EL (cell line): Measurements from ENCODE around the gene TREX2.

Source experiments
- DNase-seq: peaks from one replicate; pipeline ENCODE4 v3.0.0-alpha.2; 2016

TREX2 gene

GRCh38 chrX:153475271-153475670 lies 29.4 kb upstream of the TREX2 start:
- DNase-seq: no peak

- peak; percentile 65 for DNase-seq
Measured at GRCh38 chrX:153474718-153475117, 28.9 kb upstream of the TREX2 start.

DNA sequence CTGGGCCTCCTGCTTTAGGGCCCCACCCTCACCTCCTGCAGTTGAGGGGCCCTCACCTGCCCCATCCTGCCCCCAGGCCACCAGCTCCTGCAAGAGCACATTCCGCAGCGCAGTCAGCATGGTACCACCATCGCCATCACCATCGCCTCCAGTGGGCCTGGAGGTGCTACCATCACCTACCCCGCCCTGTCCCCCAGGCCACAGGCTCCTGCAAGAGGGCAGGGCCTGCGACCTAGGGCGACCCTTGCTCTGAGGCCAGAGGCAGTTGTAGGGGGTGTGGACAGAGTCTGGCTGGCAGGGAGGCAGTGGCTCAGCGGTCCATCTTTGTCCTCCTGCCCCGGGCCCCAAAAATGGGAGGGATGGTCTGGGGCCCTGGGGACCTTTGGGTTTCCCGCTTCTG lies 28.4 kb upstream of the TREX2 start:
- DNase-seq: no peak

- DNase-seq: no peak
Measured at GRCh38 chrX:153473126-153473525, 27.3 kb upstream of the TREX2 start.

- DNase-seq: no peak
Measured at GRCh38 chrX:153471663-153472280, 25.9 kb upstream of the TREX2 start.

GRCh38 chrX:153470411-153471363 lies 24.8 kb upstream of the TREX2 start, which contains the start of gene HAUS7:
HAUS7 (minus strand) TSS chrX:153470576; CDS start chrX:153470557, 19 bp downstream.
- peak; percentile 87 for DNase-seq

DNA sequence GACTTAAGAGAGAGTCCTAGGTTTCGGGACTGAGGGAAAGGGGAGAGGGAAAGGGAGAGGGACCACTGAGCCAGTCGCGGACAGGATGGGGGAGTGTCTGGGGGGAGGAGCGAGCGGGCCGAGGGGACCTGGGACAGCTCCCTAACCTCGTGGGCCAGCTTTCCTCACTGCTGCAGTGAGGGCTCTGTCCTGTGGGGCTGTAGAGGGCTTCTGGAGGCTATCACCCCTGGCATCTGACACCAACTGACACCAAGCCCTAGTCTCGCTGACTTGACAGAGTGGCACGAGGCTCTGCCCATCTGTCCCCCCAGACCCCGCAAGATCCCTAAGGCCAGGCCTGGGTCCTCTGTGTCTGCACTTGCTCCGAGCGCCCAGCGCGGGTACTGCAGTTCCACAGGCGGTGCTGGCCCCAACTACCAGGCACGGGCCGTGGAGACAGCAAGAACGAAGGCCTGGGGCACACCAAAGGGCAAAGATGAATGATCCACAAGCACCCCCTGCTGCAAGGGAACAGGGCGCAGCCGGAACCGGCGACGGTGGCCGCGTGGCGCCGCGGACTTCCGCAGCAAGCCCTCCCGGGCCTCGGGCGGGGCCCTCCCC lies 24.1 kb upstream of the TREX2 start:
- peak; percentile 31 for DNase-seq

GRCh38 chrX:153468008-153468580 lies 22.2 kb upstream of the TREX2 start:
- no peak for DNase-seq

- no peak for DNase-seq
Measured at GRCh38 chrX:153465691-153466380, 20.0 kb upstream of the TREX2 start.

- no peak for DNase-seq
Measured at GRCh38 chrX:153464116-153464515, 18.3 kb upstream of the TREX2 start.

GRCh38 chrX:153463556-153463955 lies 17.7 kb upstream of the TREX2 start:
- no peak for DNase-seq

DNA sequence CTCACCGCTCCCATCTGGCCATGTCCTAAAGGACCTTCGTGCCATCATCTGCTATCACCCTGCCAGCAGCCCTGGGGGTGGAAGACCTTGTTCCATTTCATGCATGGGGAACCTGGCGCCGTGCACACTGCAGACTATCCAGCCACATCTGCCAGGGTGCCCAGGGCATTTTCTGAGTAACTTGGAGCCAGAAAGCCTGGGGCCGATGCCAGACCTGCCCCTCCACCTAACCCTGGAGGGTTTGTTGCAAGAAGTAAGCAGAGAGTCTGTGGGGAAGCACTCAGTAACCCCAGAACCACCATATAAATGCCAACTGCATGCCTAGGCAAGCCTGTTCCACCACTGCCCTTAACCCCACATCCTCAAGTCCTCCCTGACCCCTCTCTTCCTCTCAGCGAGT lies 17.2 kb upstream of the TREX2 start:
- DNase-seq: no peak

- DNase-seq: no peak
Measured at GRCh38 chrX:153462291-153462690, 16.4 kb upstream of the TREX2 start.

DNA sequence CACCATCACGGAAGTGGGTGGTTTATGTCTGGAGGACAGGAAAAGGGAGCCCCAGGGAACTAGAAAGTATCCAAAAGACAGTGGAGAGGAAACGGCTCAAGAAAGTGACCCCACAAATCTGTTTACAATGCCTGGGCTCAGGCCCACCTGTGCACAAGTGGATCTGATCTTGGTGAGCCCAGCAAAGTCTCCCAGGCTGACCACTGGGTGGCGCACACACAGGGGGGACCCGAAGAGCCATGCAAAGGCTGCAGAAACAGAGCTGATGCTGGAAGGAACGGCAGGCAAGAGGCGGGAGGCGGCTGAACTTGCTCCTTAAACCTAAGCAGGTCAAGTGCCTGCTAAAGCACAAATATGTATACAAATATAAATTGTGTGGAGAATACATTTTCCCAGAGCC lies 15.0 kb upstream of the TREX2 start:
- peak; percentile 43 for DNase-seq

DNA sequence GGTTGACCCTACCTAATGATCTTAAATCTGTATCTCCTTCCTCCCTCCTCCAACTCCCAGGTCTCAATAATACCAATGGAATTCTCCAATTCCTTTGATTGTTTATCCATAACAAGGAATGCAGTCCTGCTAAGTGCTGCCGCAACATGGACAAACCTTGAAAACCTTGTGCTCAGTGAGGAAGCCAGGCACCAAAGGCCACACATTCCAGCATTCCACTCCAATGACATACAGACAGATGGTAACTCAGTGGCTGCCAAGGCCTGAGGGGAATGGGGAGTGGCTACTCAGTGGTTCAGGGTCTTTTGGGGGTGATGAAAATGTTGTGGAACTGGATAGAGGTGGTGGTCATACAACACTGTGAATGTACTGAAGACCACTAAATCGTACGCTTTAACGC lies 14.1 kb upstream of the TREX2 start:
- peak; percentile 83 for DNase-seq

DNA sequence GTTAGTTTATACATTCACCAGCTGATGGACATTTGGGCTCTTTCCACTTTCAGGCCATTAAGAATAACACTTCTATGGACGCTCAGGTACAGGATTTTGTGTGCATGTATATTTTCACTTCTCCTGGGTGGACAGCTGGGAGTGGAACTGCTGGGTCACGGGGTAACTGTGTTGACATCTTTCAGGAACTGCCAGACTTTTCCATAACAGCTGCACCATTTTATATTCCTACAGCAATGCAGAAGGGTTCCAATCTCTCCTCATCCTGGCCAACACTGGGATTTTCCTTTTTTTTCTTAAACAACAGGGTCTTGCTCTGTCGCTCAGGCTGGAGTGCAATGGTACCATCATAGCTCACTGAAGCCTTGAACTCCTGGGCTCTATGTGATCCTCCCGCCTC lies 12.6 kb upstream of the TREX2 start:
- DNase-seq: no peak

DNA sequence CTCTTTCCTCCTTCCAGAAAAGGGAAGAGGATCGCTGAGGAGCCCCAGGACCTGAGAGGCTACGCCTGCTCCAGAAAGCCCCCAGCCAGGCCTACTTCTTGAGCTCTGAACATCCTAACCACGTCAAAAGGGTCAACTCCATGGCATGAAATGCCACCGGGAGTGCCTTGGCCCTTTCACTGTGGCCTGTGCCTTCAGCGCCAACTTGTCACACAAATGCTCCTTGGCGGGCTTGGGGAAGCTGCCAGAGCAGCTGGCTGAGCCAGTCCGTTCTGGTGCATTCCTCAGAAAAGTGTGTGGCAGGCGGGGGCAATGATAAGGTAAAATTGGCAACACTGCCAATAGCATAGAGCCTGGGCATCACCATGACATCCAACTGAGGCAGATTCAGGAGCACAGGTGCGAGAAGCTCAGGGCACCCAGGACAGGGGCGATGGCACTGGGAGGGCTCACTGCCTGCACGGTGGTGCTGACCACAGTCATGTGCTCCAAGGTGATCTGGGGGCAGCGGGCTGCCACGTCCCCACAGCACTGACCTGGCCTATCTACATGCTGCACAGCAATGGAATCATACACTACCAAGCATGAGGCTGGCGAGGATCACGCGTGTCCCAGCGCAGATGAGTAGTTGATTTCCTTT lies 12.1 kb upstream of the TREX2 start:
- DNase-seq: no peak

DNA sequence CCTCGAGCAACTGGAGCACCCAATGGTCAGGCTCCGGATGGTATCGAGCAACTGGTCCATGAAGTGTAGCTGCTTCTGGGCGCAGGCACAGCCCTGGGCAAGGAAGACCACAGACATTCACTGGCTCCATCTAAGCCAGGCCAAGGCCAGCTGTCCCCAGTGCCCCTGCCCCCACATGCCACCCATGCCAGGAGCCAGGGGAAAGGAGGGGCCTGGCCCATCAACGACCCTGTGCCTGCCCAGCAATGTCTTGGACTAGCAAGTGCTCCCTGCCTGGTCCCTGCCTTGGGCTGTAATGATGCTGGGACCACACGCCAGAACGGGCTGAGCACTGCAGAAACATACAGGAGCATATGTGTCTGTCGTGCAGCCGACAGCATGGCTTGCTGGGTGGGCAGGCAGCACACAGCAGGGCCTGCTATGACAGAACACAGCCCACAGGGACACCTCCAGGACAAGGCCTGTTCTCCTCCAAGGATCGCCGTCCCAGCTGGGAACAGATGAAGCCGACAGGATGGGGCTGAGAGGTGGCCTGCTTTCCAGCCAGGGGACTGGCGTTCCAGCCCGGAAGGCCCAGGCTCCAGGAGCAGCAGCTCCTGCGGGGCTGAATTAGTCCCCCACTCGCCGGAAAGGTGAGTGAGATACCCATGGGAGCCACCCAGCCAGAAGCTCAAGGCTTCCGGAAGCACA lies 11.4 kb upstream of the TREX2 start:
- DNase-seq: no peak

- DNase-seq: no peak
Measured at GRCh38 chrX:153456704-153457103, 10.8 kb upstream of the TREX2 start.

DNA sequence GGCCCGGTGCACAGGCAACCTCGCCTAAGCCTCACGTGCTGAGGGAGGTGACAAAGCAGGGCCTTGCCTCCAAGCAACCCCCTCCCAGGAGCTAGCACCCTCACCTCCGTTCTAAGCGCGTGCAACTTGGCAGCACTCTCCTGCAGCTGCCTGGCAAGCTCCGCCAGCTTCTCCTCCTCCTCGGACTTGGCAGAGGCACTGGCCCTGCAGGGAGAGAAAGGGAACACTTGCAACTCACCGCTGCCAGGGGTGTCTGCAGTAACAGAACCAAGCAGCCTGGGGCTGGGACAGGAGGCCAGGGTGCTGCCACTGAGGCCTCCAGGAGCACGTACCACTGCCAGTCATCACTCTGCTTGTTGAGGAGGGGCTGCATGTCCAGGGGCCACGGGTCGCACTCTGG lies 10.3 kb upstream of the TREX2 start:
- DNase-seq: no peak

GRCh38 chrX:153455571-153455970 lies 9.7 kb upstream of the TREX2 start:
- DNase-seq: no peak
